NCI-H446 (cell line): ENCODE data around the gene TNFRSF12A.
"Not testable (repeated sequence)": the region's sequence is repeated elsewhere in the genome, so short reads cannot be mapped to it uniquely, and the experiment has no call there.

ENCODE experiments used
- DNase-seq, 2 experiments: peaks; one replicate each; lab custom pipeline; 2025; lab: John Stamatoyannopoulos, UW

TNFRSF12A gene

DNA sequence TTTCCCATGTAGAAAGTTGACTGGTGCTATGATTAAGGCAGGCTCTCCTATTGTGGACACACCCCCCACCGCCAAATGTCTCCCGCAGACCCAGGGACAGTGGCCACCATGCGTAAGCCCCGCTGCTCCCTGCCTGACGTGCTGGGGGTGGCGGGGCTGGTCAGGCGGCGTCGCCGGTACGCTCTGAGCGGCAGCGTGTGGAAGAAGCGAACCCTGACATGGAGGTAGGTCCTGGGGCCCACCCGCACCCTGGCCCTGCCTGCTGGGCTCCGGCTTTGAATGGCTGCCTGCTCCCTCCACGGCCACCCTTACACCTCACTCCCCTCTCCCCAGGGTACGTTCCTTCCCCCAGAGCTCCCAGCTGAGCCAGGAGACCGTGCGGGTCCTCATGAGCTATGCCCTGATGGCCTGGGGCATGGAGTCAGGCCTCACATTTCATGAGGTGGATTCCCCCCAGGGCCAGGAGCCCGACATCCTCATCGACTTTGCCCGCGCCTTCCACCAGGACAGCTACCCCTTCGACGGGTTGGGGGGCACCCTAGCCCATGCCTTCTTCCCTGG, 29.8 kb downstream of the TNFRSF12A start:
- no peak for DNase-seq

DNA sequence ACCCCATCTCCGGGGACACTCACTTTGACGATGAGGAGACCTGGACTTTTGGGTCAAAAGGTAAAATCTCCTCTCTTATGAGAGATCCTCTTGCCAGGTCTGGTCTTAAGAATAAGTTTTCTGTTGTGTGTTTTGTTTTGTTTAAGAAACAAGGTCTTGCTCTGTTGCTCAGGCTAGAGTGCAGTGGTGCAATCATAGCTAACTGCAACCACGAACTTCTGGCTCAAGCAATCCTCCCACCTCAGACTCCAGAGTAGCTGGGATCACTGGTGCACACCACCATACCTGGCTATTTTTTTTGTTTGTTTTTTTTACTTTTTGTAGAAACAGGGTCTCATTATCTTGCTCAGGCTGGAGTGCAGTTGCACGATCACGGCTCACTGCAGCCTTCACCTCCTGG, 30.3 kb downstream of the TNFRSF12A start:
- DNase-seq = no peak

DNA sequence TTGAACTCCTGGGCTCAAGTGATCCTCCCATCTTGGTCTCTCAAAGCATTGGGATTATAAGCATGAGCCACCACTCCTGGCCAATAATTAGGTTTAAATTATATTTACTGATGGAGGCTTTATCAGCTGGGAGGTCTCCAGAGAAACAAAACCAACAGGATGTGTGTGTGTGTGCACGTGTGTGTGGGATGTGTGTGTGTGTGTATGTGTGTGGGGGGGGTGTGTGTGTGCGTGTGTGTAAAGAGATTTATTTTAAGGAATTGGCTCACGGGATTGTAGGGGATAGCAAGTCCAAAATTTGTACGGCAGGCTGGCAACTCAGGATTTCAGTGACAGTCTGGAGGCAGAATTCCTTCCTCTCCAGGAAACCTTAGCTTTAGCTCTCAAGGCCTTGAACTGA, 30.8 kb downstream of the TNFRSF12A start:
- DNase-seq = no peak

DNA sequence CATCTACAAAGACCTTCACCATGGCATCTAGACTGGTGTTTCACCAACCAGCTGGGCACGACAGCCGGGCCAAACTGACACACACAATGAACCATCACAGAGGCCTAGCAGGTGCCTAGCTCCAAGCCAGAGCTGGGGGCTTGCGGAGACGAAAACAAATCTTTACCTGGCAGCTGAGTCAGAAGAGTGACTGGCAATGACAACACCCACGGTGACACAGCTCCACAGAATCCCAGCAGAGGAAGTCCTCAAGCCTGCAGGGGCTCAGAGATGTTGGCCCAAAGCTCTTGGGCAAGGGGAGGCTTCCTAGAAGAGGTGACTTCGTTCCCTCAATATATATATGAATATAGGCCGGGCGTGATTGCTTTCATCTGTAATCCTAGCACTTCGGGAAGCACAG, 31.3 kb downstream of the TNFRSF12A start:
- no peak for DNase-seq

DNA sequence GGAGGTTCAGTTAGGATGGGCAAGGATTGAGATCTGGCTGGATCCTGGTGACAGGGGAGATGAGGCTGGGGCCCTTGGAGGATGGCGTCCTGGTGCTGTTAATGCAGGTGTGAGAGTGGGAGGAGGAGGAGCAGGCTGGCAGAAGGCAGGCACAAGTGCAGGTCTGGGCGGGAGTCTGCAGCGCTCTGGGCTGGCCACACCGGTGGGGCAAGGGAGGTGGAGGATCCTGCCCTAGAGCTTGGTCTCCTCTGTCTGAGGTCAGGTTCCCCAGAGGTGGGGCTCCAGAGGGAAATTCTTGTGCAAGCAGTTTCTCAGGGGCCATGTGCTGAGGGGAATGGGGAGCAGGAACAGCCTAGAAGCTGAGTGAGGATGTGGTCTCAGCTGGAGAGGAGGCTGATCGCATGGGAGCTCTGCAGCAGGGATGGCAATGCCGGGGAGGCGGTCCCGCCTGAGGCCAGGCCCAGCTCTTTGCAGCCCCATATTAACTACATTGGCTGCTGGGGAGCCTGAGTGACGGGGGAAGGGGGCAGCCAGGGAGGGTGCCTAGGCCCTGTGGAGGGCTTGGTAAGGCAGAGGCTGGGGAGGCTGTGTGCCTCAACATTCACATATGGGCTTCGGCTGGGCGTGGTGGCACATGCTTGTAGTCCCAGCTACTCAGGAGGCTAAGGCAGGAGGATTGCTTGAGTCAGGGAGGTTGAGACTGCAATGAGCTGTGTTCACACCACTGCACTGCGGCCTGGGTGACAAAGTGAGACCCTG, 32.6 kb downstream of the TNFRSF12A start:
- DNase-seq = not testable (repeated sequence)

DNA sequence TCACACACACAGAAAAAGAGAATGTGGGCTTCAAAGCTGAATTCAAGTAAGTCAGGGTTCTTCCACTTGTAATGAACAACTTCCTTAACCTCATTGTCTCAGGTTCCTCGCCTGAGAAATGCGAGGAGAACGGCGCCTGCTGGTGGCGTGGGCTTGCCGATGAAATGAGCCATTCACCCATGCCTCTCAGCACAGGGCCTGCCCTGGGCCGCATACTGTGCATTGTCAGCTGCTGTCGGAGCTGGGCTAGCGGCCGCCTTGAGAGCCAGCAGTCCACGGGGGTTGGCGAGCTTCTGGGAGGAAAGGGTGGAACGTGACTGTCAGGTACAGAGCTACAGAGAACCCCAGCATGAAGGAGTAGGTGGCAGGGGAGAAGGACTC, 33.2 kb downstream of the TNFRSF12A start:
- not testable (repeated sequence) for DNase-seq

DNA sequence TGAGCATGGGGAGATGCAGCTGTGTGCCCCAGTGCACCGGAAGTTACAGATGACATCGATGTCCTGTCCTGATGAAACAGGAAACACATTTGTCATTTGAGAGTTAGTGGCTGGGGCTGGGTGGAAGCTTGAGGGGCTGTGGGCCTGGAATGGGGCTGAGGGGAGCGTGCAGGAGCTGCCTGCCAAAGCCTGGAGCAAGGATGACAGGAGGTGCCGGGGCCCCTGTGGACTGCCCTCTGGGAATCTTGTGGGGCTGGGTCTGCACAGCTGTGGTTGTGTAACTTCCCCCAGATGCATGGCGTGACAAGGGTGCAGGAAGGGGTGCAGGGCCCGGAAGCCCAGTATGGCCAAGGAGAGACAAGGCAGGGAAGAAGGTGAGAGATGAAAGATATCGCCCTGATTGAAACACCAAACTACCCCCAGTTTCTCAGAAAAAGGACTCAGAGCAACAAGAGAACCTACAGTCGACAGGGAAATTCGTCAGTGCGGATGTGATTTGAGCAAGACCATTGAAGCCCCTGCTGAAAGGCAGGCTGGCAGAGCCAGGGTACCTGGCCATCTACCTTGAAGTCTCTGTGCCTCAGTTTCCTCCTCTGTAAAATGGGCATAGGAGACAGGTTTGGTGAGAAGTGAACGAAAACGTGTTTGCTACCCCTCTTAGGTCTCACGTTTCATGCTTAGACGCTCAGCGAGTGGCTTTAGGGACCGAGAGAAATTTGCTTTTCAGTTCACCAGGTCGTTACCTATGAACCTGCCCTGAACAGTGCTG, 35.0 kb downstream of the TNFRSF12A start:
- no peak for DNase-seq

DNA sequence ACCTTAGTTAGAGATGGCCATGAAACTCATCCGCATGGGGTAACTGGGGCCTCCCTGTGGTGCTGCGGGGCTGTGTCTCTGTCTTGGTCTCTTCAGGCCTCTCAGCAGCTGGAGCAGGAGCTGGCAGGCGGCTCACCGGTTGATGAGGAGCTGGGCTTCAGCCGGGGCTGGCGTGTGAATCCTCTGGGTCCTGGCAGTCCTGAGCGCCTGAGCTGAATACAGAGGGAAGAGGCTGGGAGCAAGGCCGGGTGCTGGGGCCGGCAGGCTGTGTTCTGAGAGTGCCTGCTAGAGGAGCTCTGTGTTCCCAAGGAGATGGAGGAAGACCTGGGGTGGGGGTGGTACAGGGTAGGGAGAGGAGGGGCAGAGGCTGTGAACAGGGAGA, 35.6 kb downstream of the TNFRSF12A start:
- DNase-seq = not testable (repeated sequence)

DNA sequence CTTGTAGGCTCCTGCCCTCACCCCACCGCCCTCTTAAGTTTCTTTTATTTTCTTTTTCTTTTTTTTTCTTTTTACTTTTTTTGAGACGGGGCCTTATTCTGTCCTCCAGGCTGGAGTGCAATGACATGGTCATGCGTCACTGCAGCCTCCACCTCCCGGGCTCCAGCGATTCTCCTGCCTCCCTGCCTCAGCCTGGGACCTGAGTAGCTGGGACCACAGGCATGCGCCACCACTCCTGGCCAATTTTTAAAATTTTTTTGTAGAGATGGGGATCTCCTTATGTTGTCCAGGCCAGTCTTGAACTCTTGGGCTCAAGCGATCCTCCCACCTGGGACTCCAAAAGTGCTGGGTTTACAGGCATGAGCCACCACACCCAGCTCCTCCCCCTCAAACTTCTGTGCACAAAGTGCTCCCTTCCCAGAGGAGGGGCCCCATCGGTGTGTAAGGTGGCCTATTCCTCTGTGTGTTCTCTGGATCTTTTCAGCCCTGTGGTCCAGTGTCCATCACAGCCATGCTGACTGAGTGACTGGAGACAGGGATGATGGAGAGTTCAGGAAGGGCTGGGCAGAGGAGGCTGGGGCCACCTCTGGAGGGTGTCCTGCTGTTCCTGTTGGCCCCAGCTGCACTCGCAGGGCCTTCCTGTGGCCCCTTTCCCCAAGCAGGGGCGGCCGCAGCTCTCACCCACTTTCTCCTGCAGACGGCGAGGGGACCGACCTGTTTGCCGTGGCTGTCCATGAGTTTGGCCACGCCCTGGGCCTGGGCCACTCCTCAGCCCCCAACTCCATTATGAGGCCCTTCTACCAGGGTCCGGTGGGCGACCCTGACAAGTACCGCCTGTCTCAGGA, 36.4 kb downstream of the TNFRSF12A start:
- no peak for DNase-seq

DNA sequence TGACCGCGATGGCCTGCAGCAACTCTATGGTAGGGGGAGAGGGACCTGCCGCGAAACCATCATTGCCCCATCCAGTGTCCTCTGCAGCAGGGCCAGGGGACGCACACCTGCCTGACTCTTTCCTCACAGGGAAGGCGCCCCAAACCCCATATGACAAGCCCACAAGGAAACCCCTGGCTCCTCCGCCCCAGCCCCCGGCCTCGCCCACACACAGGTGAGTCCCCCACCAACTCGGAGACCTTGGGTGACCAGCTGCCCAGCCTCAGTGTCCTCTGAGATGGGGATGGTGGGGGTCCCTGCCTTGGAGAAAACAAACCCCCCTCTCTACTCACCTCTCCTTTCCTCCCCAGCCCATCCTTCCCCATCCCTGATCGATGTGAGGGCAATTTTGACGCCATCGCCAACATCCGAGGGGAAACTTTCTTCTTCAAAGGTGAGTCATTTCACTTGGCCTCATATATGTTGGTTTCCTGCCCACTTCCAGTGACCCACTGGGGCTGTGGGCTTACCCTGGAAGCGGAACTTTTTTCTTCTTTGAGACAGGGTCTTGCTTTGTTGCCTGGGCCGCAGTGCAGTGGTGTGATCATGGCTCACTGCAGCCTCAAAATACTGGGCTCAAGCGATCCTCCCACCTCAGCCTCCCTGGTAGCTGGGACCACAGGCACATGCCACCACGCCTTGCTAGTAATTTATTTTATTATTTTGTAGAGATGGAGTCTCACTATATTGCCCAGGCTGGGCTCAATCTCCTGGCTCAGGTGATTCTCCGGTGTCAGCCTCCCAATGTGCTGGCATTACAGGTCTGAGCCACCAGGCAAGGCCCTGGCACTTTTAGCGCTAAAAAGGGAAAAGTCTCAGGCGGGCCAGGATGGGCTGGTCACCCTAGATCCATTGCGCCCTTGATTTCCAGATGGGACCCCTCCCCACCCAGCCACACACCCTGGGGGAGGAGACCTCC, 37.3 kb downstream of the TNFRSF12A start:
- DNase-seq = no peak

DNA sequence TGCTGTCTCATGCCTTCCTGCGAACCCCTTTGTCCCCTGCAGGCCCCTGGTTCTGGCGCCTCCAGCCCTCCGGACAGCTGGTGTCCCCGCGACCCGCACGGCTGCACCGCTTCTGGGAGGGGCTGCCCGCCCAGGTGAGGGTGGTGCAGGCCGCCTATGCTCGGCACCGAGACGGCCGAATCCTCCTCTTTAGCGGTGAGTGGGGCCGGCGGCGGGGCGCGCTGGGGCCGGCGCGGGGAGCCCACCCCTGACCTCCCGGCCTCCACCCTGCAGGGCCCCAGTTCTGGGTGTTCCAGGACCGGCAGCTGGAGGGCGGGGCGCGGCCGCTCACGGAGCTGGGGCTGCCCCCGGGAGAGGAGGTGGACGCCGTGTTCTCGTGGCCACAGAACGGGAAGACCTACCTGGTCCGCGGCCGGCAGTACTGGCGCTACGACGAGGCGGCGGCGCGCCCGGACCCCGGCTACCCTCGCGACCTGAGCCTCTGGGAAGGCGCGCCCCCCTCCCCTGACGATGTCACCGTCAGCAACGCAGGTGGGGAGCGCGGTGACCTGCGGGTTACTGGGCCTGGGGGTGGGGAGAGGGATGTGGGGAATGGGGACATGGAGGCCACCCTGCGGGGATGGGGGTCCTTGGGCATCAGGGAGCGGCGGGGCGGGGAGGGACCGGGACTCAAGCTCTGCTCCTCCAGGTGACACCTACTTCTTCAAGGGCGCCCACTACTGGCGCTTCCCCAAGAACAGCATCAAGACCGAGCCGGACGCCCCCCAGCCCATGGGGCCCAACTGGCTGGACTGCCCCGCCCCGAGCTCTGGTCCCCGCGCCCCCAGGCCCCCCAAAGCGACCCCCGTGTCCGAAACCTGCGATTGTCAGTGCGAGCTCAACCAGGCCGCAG, 38.2 kb downstream of the TNFRSF12A start:
- DNase-seq = no peak

DNA sequence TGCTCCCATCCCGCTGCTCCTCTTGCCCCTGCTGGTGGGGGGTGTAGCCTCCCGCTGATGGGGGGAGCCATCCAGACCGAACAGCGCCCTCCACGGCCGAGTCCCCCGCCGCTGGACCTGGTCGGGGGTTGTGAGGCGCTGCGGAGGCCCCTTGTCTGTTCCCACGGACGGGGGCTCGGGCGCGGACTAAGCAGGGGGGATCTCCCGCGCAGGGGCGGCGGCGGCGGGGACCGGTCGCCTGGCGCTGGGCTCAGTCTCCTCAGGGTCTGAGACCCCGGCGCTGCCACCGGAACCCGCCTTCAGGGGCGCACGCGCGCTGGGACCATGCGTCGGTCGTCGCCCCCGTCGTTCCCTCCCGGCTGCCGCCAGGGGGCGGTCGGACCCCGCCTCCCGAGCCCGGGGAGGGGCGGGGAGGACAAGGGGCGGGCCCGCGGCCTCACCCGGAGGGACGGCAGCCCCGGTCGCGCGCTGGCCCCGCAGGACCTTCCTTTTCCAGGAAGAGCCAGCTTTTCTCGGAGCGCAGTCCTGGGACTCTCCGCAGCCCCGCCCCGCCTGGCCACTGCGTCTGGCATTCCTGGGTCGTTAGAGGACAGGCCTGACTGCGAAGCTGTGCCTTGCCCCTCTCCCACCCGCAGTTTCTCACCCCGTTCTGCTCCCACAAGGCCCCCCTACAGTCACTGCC, 39.0 kb downstream of the TNFRSF12A start:
- peak; percentile 22 to 89 for DNase-seq

DNA sequence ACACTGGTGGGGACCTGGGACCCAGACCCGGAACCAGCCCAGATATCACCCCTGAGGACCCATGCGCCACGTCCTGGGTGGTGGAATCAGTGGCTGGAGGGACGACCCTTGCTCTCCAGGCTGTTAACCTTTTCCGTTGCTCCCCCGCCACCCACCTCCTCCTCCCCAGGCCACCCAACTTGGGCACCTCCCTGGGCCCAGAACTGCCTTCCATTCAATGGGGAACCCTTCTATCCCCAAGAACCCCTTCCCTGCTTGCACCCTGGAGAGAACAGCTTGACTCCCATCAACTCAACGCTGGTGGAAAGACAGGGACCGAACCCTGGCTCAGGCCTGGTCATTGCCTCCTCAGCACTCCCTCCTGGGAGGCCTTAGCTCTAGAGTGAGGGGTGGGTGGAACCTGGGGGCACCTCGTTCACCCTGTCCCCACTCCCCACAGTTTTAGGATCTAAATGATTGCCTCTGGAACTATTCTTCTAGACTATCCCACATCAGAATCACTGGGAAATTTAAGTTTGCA, 39.6 kb downstream of the TNFRSF12A start:
- no peak for DNase-seq

DNA sequence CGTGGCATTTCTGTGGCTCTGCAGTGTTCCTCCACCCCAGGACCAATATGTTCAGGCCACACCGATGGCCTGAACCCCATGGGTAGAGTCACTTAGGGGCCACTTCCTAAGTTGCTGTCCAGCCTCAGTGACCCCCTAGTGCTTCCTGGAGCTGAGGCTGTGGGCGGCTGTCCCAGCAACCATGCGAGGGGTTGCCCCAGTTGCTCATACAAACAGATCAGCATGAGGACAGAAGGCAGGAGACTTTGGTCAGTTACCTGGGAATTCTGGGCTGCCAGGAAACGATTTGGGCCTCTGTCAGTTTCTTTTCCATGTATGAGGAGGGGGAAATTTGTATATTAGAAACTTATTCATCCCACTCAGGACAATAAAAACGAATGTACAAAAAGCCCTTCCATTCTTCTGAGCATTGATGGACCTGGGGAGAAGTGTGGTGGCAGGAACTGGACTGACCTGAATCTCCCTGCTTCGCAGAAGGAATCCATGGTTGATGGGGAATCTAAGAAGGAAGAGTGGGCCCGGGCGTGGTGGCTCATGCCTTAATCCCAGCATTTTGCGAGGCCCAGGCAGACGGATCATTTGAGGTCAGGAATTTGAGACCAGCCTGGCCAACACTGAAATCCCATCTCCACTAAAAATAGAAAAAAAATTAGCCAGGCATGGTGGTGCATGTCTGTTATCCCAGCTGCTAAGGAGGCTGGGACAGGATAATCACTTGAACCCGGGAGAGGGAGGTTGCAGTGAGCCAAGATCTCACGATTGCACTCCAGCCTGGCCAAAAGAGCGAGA, 40.4 kb downstream of the TNFRSF12A start:
- no peak for DNase-seq

DNA sequence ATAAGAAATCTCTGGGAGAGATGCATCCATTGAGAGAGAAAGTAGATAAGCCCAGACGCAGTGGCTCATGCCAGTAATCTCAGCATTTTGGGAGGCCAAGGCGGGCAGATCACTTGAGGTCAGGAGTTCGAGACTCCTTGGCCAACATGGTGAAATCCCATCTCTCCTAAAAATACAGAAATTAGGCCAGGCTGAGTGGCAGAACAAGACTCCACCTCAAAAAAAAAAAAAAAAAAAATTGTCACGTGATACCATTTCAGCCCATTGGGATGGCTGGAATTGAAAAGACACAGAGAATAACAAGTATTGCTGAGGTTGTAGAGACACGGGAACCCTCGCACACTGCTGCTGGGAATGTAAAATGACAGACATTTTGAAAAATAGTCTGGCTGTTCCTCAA, 42.4 kb downstream of the TNFRSF12A start:
- DNase-seq = no peak

DNA sequence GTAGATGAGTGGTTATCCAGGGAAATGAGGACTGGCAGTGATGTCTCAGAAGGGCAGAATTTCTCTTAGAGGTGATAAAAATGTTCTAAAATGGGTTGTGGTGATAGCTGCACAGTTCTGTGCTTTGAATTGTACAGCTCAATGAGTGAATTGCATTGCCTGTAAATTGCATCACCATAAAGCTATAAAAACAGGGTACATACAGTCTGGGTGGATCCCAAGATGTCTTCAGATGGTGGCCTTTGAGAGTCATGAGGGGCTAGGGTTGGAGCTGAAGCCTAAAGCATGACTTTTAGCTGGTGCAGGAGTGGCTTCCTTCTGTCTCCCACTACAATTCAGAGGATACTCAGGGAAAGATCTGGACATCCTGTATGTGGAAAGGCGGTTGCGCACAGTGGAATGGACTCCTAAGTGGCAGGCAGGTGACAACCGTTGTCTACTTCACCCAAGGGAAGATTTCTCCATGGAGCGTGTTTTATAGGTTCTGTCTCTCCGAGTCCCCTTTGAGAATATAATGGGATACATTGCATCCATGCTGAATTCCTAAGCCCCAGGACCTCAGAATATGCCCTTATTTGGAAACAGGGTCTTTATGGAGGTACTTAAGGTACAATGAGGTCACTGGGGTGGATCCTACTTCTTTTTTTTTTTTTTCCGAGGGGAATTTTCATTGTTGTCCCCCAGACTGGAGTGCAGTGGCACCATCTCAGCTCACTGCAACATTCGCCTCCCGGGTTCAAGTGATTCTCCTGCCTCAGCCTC, 43.6 kb downstream of the TNFRSF12A start:
- DNase-seq = no peak

DNA sequence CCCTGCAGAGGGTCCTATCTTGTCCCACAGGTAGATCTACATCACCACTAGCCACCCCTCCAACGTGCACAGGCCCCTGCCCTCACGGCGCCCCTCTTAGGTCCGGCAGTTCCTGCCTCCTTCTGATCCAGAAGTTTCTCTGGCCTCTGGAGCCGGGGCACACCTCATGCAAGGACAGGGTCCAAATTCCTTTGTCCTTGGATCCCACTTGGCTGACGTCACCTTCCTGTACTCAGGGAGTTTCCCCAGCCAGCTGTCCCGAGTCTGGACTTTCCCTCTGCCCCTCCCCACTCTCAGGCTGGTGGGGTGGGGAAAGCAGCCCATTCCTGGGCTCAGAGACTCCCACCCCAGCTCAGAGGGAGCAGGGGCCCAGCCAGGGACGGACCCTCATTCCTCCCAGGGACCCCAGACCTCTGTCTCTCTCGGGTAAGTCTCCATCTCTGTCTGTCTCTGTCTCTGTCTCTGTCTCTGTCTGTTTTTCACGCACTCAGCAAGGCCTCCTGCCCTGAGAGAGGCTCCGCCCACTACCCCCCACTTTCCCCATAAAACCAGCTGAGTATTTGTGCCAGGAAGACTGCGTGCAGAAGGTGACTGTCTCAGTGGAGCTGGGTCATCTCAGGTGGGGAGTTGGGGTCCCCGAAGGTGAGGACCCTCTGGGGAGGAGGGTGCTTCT, 45.0 kb downstream of the TNFRSF12A start, which contains the start of gene IL32:
TSS of gene IL32 (plus strand) at position 572 of the 673 bp plus-strand sequence. CDS start 172 bp downstream, outside the sequence.
- DNase-seq = no peak
